Activated naive CD4-positive, alpha-beta T cell (primary cell): ENCODE results near the gene MRPS15.
"Not testable (repeated sequence)": the region's sequence is repeated elsewhere in the genome, so short reads cannot be mapped to it uniquely, and the experiment has no call there.

Experiments
- DNase-seq, 4 experiments: peaks; one replicate each; lab custom pipeline; 2025; lab: John Stamatoyannopoulos, UW

Gene MRPS15

DNA sequence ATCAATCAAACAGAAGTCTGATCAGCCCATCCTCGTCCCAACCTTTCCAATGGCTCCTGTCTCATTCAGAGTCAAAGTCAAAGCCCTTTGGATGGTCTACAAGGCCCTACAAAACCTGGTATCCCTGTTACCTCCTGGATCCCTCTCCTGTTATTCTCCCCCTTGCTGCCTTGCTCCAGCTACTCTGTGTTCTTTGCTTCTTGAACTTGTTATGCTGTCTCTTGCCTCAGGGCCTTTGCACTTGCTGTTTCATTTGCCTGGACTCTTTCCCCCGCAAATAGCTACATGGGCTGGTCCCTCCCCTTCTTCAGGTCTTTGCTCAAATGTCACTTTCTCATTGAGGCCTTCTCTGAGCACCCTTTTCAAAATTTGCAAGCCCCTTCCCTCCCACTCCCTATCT is 19.9 kb upstream of the MRPS15 start:
- no peak for DNase-seq

DNA sequence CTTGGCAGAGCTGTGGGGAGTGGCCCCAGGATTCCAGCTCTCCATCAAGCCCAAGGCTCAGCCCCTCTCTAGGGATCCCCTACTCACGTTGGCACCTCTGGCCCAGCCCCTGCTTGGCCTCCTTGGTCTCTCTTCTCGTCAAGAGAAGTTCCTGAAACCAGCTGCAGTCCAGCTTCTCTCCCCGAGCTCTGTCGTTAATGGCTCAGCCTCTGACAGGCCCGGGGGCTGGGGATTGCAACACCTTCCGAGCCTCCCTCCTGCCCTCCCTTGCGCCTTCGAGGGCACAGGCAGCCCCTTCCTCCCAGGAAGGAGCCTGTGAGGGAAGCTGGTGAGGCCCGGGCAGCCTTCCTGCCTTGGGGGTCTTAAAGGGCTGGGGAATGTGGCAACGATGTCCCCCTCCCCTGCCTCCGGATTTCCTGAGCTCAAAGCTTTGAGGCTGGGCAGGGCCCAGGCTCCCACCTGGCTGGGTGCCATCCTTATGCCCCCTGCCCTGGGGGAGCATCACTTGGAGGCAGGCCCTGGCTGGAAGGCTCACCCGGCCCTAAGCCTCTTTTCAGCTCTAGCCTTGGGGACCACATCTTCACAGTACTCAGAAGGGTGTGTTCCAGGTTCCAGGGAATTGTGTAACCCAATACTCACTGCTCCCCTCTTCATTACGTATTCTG is 18.7 kb upstream of the MRPS15 start, which contains the start of gene CSF3R:
TSS of gene CSF3R (minus strand) at position 190 of the 665 bp plus-strand sequence. CDS start 3,417 bp downstream, outside the sequence.
- no peak for DNase-seq

- no peak for DNase-seq
Observed at GRCh38 chr1:36481771-36482723, 17.9 kb upstream of the MRPS15 start.

- DNase-seq: no peak
Observed at GRCh38 chr1:36481091-36481490, 16.9 kb upstream of the MRPS15 start.

DNA sequence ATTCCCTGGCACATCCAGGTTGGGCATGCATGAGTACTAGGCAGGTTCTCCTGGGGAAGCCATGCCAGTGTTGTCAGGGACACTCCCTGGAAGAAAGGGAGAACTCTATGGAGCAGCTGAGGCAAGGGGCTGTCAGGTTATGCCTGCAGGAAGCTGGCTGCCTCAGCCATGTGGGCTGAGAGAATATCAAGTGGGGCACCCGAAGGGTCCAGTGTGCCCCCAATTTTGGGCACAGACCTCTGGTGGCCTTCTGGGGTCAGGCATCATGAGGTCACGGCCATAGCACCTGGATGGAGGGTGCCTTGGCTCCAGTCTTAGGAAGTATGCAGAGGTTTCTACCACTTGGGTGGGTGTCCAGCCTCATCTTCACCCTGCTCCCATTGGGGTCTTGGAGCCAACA is 16.0 kb upstream of the MRPS15 start:
- DNase-seq: no peak

GRCh38 chr1:36479505-36480051 is 15.4 kb upstream of the MRPS15 start:
- no peak for DNase-seq

- DNase-seq: not testable (repeated sequence)
Observed at GRCh38 chr1:36477615-36478014, 13.4 kb upstream of the MRPS15 start.

GRCh38 chr1:36476945-36477344 is 12.8 kb upstream of the MRPS15 start:
- DNase-seq: no peak

- DNase-seq: no peak
Observed at GRCh38 chr1:36475910-36476604, 11.9 kb upstream of the MRPS15 start.

DNA sequence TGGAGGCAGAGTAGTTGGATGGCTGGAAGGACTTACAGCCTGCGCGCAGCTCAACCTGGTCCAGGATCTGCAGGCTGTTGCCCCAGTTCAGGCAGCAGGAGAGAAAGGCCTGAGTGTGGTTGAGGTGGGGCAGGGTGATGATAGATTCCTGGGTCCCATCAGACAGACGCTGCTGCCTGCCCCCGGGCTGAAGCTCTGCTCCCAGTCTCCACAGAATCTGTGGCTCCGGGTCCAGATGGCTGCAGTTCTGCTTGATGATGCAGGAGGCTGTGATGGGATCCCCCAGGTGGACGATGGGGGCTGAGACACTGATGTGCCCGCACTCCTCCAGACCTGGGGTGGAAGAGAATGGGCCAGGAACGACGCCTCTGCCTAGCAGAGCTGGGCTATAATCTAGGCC is 11.2 kb upstream of the MRPS15 start:
- DNase-seq: no peak

GRCh38 chr1:36472656-36473055 is 8.5 kb upstream of the MRPS15 start:
- DNase-seq: no peak

- DNase-seq: no peak
Observed at GRCh38 chr1:36471830-36472641, 7.9 kb upstream of the MRPS15 start.

GRCh38 chr1:36469163-36469562 is 5.0 kb upstream of the MRPS15 start:
- DNase-seq: no peak

DNA sequence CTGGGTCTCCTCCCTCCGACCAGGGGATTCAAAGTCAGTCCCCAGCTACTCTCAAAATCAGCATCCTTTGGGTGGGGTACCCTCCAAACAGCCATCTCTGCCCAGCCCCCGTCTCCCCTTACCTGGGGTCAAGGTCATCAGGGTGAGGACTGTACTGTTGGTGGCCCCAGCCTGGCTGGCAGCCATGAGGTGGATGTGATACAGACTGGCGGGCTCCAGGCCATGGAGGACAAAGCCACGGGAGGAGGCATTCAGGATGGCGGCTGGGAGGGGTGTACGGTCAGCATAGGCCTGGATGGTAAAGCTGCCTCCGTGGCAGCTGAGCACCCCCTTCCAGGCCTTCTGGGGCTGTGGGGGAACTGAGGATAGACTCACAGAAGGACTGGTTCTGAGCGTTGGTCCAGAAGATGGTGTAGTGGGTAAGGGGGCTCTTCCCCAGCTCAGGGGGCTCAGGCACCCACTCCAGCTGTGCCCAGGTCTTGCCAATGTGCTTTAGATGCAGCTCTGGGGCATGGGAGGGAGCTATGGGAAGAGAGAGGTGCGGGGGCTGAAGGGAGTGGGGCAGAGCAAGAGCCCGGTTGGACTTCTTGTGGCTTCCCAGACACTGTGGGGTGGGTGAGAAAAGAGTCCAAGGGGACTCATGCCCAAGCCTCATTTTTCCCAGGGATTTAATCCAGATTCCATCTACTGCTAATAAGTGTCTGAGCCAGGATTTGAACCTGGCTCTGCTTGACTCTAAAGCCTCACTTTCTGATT is 3.7 kb upstream of the MRPS15 start:
- no peak for DNase-seq

GRCh38 chr1:36467027-36467410 is 2.8 kb upstream of the MRPS15 start:
- no peak for DNase-seq

DNA sequence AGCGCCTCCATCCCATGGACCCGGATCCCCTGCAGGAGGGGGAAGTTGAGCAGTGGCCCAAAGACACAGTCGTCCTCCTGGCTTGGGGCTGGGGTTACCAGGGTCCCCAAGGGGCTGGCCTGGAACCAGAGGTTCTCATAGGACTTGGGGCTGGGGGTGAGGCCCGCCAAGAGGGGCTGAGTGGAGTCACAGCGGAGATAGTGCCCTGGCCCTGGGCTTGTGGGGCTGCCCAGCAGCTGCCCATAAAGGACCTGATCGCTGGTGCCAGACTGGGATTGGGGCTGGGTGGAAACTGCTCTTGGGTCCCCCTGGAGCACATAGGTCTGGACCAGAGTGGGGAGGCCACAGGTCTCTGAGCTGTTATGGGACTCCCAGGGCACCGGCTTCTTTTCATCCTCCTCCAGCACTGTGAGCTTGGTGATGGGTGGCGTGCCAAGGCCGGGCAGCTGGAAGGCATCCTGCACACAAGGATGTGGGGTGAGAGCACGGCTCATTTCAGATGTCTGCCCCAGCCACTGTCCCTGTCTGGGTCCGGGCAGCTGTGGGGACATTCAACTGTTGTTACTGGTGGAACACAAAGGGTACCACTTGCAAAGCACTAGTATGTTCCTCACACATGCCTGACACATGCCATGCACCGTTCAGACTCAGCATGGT is 2.3 kb upstream of the MRPS15 start:
- no peak for DNase-seq

DNA sequence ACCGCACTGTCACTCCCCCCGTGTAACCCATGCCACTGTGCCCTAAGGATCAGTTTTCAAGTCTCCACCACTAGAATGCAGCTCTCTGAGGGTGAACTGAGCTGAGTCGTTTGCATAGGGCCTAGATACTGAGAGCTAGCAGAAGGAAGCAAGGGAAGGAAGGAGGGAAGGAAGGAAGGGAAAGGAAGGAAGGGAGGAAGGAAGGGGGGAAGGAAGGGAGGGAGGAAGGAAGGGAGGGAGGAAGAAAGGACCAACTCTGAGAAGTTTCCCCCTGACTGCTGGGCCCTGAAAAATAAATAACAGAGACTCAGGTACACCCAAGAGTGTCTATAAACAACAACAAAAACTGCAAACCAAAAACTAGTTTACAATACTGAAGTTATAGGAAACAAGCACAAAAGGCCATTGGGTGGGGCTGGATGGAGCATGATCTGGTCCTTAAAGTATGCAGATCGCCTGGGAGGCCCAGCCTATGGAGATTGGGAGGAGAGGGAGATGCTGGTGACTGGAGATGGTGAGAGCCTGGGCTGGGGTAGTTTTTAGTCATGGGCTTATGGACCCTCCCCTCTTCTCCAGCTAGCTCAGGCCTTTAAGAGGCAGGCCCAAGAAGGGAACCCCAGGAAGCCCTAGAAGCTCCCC is 1.7 kb upstream of the MRPS15 start:
- no peak for DNase-seq

- DNase-seq: no peak
Observed at GRCh38 chr1:36464605-36465393, 615 bp upstream of the MRPS15 start.

DNA sequence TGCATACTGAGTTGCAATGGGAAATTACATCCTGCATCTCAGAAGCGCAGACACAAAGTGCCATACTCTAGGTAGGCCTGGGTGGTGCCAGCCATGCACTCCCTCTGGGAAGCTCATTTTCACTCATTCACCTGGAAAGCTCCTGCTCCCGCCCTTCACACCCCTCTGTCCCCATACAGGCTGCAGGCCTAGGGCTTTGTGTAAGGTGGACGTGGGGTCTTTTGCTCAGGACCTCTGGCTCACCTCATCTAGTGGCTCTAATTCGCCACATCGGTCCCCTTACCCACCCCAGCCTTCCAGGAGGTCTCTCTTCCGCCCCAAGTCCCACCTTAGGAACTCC is 751 bp downstream of the MRPS15 start:
- DNase-seq: no peak
